Upper lobe of right lung (tissue), 1 donor: ENCODE results near the gene VAPA. TPM values are rescaled to one million over a fixed set of nuclear protein-coding genes. Genes with fewer than 3 reads are reported as not detected.

Source experiments
- ATAC-seq: fragments of 200-7000 bp; cut with Tn5 transposase; one replicate; pipeline ENCODE4 v1.9.1; 2020; ENCODE audit warnings: mild to moderate bottlenecking, moderate library complexity
- DNase-seq: peaks from one replicate; pipeline ENCODE4 v3.0.0-alpha.2; 2020
- H3K27ac ChIP-seq: fragments of 200-600 bp; one replicate; pipeline ENCODE4 v1.8.0; 2022
- H3K27me3 ChIP-seq: fragments of 200-600 bp; one replicate; pipeline ENCODE4 v1.8.0; 2022; ENCODE audit warnings: mild to moderate bottlenecking
- H3K36me3 ChIP-seq: fragments of 200-600 bp; one replicate; pipeline ENCODE4 v1.8.0; 2022
- H3K4me1 ChIP-seq: fragments of 200-600 bp; one replicate; pipeline ENCODE4 v1.8.0; 2022
- H3K4me3 ChIP-seq: fragments of 200-600 bp; one replicate; pipeline ENCODE4 v1.8.0; 2022; ENCODE audit warnings: mild to moderate bottlenecking
- H3K9me3 ChIP-seq: fragments of 200-600 bp; one replicate; pipeline ENCODE4 v1.8.0; 2022
- CTCF ChIP-seq: fragments of 200-600 bp; IDR thresholded peaks from one replicate; pipeline ENCODE4 v1.8.0; 2022; ENCODE audit warnings: antibody characterized with exemption
- intact Hi-C: fragments of 100-400 bp; cut with DNase I; formaldehyde crosslinking; loops from one replicate; pipeline ENCODE4 v1.11.0; 2022
- total RNA-seq: library from RNA; stranded (reverse); fragmentation: NEBNext Ultra II Directional; extraction: Animal tissue kit (Norgen Biotek cat#: 25700); gene quantifications from one replicate; pipeline ENCODE4 v1.2.1, GENCODE V29; 2021
- donor health status: DM: no; HTN: yes; CAD: no; lungs with severe emphysema.

Gene VAPA
- total RNA-seq, 1 donor from 2014 or later, result 225 TPM

- H3K27ac ChIP-seq, result no peak overlapping the region
- no peak for DNase-seq
- H3K9me3 ChIP-seq, result no peaks in the 10 kb centered on the region
- no peaks in the 10 kb centered on the region for H3K36me3 ChIP-seq
- TF ChIP-seq CTCF, result no peak
- peak; percentile 56 for ATAC-seq
- H3K4me1 ChIP-seq, result peaks cover 9% of the 10 kb centered on the region
- no peak overlapping the region for H3K4me3 ChIP-seq
- H3K27me3 ChIP-seq, result no peaks in the 10 kb centered on the region
- intact Hi-C loops, result no loop called here
These were observed 43.9 kb upstream of the VAPA start for GRCh38 chr18:9869715-9870430.

GRCh38 chr18:9870431-9871008 lies 43.3 kb upstream of the VAPA start:
- TF ChIP-seq CTCF, result no peak
- Histone ChIP-seq H3K27me3 (no peaks in the 10 kb centered on the region), H3K4me3 (no peak overlapping the region), H3K4me1 (peaks cover 9% of the 10 kb centered on the region), H3K9me3 (no peaks in the 10 kb centered on the region), H3K36me3 (no peaks in the 10 kb centered on the region), H3K27ac (no peak overlapping the region)
- intact Hi-C loops, result no loop called here
- DNase-seq, result no peak
- no peak for ATAC-seq

GRCh38 chr18:9871244-9871746 lies 42.5 kb upstream of the VAPA start:
- intact Hi-C loops, result no loop called here
- no peak overlapping the region for H3K27ac ChIP-seq
- H3K27me3 ChIP-seq, result no peaks in the 10 kb centered on the region
- no peaks in the 10 kb centered on the region for H3K36me3 ChIP-seq
- no peak for TF ChIP-seq CTCF
- H3K4me1 ChIP-seq, result peaks cover 12% of the 10 kb centered on the region
- DNase-seq, result no peak
- no peak overlapping the region for H3K4me3 ChIP-seq
- H3K9me3 ChIP-seq, result no peaks in the 10 kb centered on the region
- no peak for ATAC-seq

GRCh38 chr18:9872823-9873222 lies 41.0 kb upstream of the VAPA start:
- intact Hi-C loops, result no loop called here
- H3K27ac ChIP-seq, result no peak overlapping the region
- no peaks in the 10 kb centered on the region for H3K9me3 ChIP-seq
- no peaks in the 10 kb centered on the region for H3K27me3 ChIP-seq
- no peak overlapping the region for H3K4me3 ChIP-seq
- ATAC-seq (no peak), DNase-seq (no peak)
- no peak for TF ChIP-seq CTCF
- peaks cover 18% of the 10 kb centered on the region for H3K4me1 ChIP-seq
- H3K36me3 ChIP-seq, result no peaks in the 10 kb centered on the region

GRCh38 chr18:9874728-9875127 lies 39.1 kb upstream of the VAPA start:
- Histone ChIP-seq H3K36me3 (no peaks in the 10 kb centered on the region), H3K27ac (no peak overlapping the region), H3K4me1 (peaks cover 18% of the 10 kb centered on the region), H3K9me3 (no peaks in the 10 kb centered on the region), H3K4me3 (no peak overlapping the region), H3K27me3 (no peaks in the 10 kb centered on the region)
- ATAC-seq (no peak), DNase-seq (no peak)
- intact Hi-C loops, result no loop called here
- TF ChIP-seq CTCF, result no peak
